ENCODE results near the gene GPR15LG.

GPR15LG gene

DNA sequence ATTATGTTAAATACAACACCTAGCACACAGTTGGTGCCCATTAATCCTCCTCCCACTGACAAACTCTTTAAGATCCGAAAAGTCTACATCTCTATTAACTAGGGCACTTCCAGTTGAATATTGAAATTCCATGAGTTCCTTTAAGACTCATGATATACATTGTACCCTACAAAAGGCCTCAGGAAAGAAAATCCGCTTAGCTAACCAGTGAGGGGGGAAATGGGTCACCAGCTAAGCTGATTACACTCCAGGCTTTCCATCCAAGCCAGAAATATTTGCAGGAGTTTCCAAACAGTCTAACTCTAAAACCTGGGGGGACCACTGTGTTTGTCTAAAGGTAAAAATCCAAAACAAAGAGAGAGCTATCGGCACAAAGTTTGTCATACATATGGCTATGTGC, 53.0 kb downstream of the GPR15LG start:
- CTCF ChIA-PET, result no interaction called here
- DNase-seq (ENCODE audit: extremely low spot score), result no peak
- TF ChIP-seq HDGF (IDR thresholded peaks at IDR 0.05; ENCODE audit: borderline replicate concordance), result no peak
- no peak for TF ChIP-seq FOXM1 (IDR thresholded peaks at IDR 0.05; ENCODE audit: borderline replicate concordance)
- no peak for TF ChIP-seq BHLHE40 (IDR thresholded peaks at IDR 0.05; ENCODE audit: borderline replicate concordance)
- no peak for TF ChIP-seq ZNF384 (IDR thresholded peaks at IDR 0.05)
- TF ChIP-seq FOXK2 (IDR thresholded peaks at IDR 0.05), result no peak
- TF ChIP-seq ELF4 (IDR thresholded peaks at IDR 0.05), result no peak
- no peak for TF ChIP-seq TARDBP (IDR thresholded peaks at IDR 0.05)
- no peak for TF ChIP-seq SUZ12 (IDR thresholded peaks at IDR 0.05)
- TF ChIP-seq NFRKB (IDR thresholded peaks at IDR 0.05), result no peak
- no peak for TF ChIP-seq LEF1 (IDR thresholded peaks at IDR 0.05; ENCODE audit: borderline replicate concordance)
- TF ChIP-seq ARNT (IDR thresholded peaks at IDR 0.05), result no peak
- TF ChIP-seq L3MBTL2 (conservative IDR thresholded peaks at IDR 0.05), result no peak
- no peak for TF ChIP-seq CTBP1 (IDR thresholded peaks at IDR 0.05; ENCODE audit: borderline replicate concordance)
- no peak for TF ChIP-seq FOXA1 (IDR thresholded peaks at IDR 0.05)
- TF ChIP-seq PKNOX1 (IDR thresholded peaks at IDR 0.05), result no peak
- no peak for TF ChIP-seq SP1 (IDR thresholded peaks at IDR 0.05)
- POLR2A ChIA-PET, result no interaction called here

- CTCF ChIA-PET, result no interaction called here
- POLR2A ChIA-PET, result no interaction called here
Measured at GRCh38 chr10:84227810-84228209, 54.2 kb downstream of the GPR15LG start.

DNA sequence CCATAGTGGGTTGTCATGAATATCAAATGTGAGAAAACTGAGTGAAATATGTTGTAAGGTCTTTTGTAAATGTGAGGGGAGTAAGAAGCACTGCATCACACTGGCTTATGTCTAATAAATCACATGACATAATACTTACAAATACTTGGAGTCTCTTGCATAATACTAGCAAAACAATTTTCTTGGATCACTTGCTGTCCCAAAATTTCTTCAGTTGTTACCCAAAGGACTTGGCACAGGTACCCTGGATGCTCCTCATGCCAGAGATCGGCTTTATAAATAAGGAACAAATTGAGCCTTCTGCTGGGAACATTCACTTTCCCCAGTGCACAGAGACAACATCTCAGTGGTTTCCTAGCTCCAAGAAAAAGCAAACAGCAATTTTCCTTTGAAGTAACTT, 56.8 kb downstream of the GPR15LG start:
- TF ChIP-seq FOXA1 (IDR thresholded peaks at IDR 0.05), result no peak
- TF ChIP-seq SP1 (IDR thresholded peaks at IDR 0.05), result no peak
- no peak for TF ChIP-seq L3MBTL2 (conservative IDR thresholded peaks at IDR 0.05)
- no peak for TF ChIP-seq PKNOX1 (IDR thresholded peaks at IDR 0.05)
- no peak for TF ChIP-seq TARDBP (IDR thresholded peaks at IDR 0.05)
- no peak for TF ChIP-seq ARNT (IDR thresholded peaks at IDR 0.05)
- no peak for TF ChIP-seq BHLHE40 (IDR thresholded peaks at IDR 0.05; ENCODE audit: borderline replicate concordance)
- TF ChIP-seq HDGF (IDR thresholded peaks at IDR 0.05; ENCODE audit: borderline replicate concordance), result no peak
- no peak for TF ChIP-seq FOXK2 (IDR thresholded peaks at IDR 0.05)
- TF ChIP-seq CTBP1 (IDR thresholded peaks at IDR 0.05; ENCODE audit: borderline replicate concordance), result no peak
- no peak for TF ChIP-seq ELF4 (IDR thresholded peaks at IDR 0.05)
- TF ChIP-seq SUZ12 (IDR thresholded peaks at IDR 0.05), result no peak
- TF ChIP-seq LEF1 (IDR thresholded peaks at IDR 0.05; ENCODE audit: borderline replicate concordance), result no peak
- no peak for TF ChIP-seq NFRKB (IDR thresholded peaks at IDR 0.05)
- TF ChIP-seq ZNF384 (IDR thresholded peaks at IDR 0.05), result no peak
- DNase-seq (ENCODE audit: extremely low spot score), result no peak
- POLR2A ChIA-PET, result no interaction called here
- CTCF ChIA-PET, result no interaction called here

More at GRCh38 chr10:84227810-84228209, 54.2 kb downstream of the GPR15LG start:
- DNase-seq (ENCODE audit: extremely low spot score), result no peak
- TF ChIP-seq TARDBP (IDR thresholded peaks at IDR 0.05) (no peak), LEF1 (IDR thresholded peaks at IDR 0.05; ENCODE audit: borderline replicate concordance) (no peak), SP1 (IDR thresholded peaks at IDR 0.05) (no peak), FOXK2 (IDR thresholded peaks at IDR 0.05) (no peak), ZNF384 (IDR thresholded peaks at IDR 0.05) (no peak), ARNT (IDR thresholded peaks at IDR 0.05) (no peak), FOXA1 (IDR thresholded peaks at IDR 0.05) (no peak), L3MBTL2 (conservative IDR thresholded peaks at IDR 0.05) (no peak), CTBP1 (IDR thresholded peaks at IDR 0.05; ENCODE audit: borderline replicate concordance) (no peak)

DNA sequence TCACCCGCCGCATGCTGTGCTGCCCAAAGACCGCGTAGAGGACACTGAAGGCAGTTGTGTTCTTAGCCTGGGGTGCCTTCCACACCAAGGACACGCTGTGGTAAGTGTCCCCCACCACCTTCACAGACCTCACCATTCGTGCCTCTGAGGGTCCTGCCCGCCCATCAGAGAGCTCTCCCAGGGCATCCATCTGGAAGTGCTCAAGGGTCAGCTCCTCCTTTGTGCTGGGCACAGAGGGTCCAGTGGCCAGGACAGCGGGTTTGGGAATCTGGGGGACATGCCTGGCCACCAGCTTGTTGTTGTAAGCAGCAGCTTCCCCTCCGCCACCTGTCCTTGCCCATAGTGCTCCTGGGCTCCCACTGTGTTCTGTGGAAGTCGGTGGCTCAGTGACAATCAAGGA, 58.8 kb downstream of the GPR15LG start:
- CTCF ChIA-PET, result no interaction called here
- no peak for DNase-seq (ENCODE audit: extremely low spot score)
- POLR2A ChIA-PET, result no interaction called here

GRCh38 chr10:84233940-84234339, 60.3 kb downstream of the GPR15LG start:
- TF ChIP-seq L3MBTL2 (conservative IDR thresholded peaks at IDR 0.05), result no peak
- no peak for TF ChIP-seq FOXA1 (IDR thresholded peaks at IDR 0.05)
- no peak for TF ChIP-seq ARNT (IDR thresholded peaks at IDR 0.05)
- TF ChIP-seq TARDBP (IDR thresholded peaks at IDR 0.05), result no peak
- no peak for TF ChIP-seq SP1 (IDR thresholded peaks at IDR 0.05)
- no peak for TF ChIP-seq PKNOX1 (IDR thresholded peaks at IDR 0.05)
- no peak for TF ChIP-seq CTBP1 (IDR thresholded peaks at IDR 0.05; ENCODE audit: borderline replicate concordance)
- no peak for TF ChIP-seq FOXM1 (IDR thresholded peaks at IDR 0.05; ENCODE audit: borderline replicate concordance)
- TF ChIP-seq FOXK2 (IDR thresholded peaks at IDR 0.05), result no peak
- no peak for TF ChIP-seq BHLHE40 (IDR thresholded peaks at IDR 0.05; ENCODE audit: borderline replicate concordance)
- TF ChIP-seq NFRKB (IDR thresholded peaks at IDR 0.05), result no peak
- TF ChIP-seq HDGF (IDR thresholded peaks at IDR 0.05; ENCODE audit: borderline replicate concordance), result no peak
- no peak for TF ChIP-seq ELF4 (IDR thresholded peaks at IDR 0.05)
- CTCF ChIA-PET, result no interaction called here
- DNase-seq (ENCODE audit: extremely low spot score), result no peak
- POLR2A ChIA-PET, result no interaction called here

More for the DNA sequence above, 58.8 kb downstream of the GPR15LG start:
- TF ChIP-seq TARDBP (IDR thresholded peaks at IDR 0.05) (no peak), BHLHE40 (IDR thresholded peaks at IDR 0.05; ENCODE audit: borderline replicate concordance) (no peak), SUZ12 (IDR thresholded peaks at IDR 0.05) (no peak)

DNA sequence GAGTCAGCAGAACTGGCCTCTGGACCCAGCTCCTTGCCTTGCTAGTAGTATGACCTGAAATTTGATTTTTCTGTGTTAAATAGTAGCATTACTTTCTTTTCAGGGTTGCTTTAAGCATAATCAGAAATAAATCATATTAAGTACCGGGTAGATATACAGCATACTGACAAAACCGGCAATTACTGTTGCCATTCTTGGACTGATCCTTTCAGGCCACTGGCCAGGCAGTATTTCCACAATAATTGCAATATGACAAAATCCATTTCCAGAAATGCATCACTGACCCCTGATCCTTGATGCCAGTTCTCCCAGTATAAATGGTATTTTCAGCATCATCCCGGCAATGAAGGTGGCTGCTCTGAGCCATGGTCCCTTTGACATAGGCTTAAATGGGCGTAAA, 60.9 kb downstream of the GPR15LG start:
- POLR2A ChIA-PET, result no interaction called here
- DNase-seq (ENCODE audit: extremely low spot score), result no peak
- CTCF ChIA-PET, result no interaction called here
- TF ChIP-seq SP1 (IDR thresholded peaks at IDR 0.05), result no peak
